NCI-H82 treated with DMSO at 0.1 percent for 48 hours (cell line): Measurements from ENCODE around the gene ARPC1B.
"Not testable (repeated sequence)": the region's sequence is repeated elsewhere in the genome, so short reads cannot be mapped to it uniquely, and the experiment has no call there.

ENCODE experiments used
- DNase-seq: peaks from one replicate; lab custom pipeline; 2025; ENCODE audit not compliant: unreplicated experiment; lab: John Stamatoyannopoulos, UW

ARPC1B gene

GRCh38 chr7:99374111-99375064 is at the start of gene ARPC1B:
Gene ARPC1B, plus strand, starts transcription at chr7:99374730. Its CDS starts 10,985 bp downstream, at chr7:99385715.
- no peak for DNase-seq

- no peak for DNase-seq
These were observed 49.5 kb upstream of the ARPC1B start for GRCh38 chr7:99325001-99325493.

- DNase-seq, result peak; percentile 61
These were observed 48.7 kb upstream of the ARPC1B start, which contains the start of gene ARPC1A for GRCh38 chr7:99325592-99326407. Gene ARPC1A, plus strand, starts transcription at chr7:99325898. Its CDS starts 7,456 bp downstream, at chr7:99333354.

GRCh38 chr7:99326408-99326782 is 48.1 kb upstream of the ARPC1B start:
- DNase-seq, result no peak

GRCh38 chr7:99330314-99330961 is 44.1 kb upstream of the ARPC1B start:
- not testable (repeated sequence) for DNase-seq

GRCh38 chr7:99331002-99331401 is 43.5 kb upstream of the ARPC1B start:
- no peak for DNase-seq

GRCh38 chr7:99339595-99339994 is 34.9 kb upstream of the ARPC1B start:
- DNase-seq, result no peak

- DNase-seq, result no peak
These were observed 33.9 kb upstream of the ARPC1B start for GRCh38 chr7:99340659-99341058.

- no peak for DNase-seq
These were observed 30.4 kb upstream of the ARPC1B start for GRCh38 chr7:99344061-99344647.

GRCh38 chr7:99350641-99351040 is 23.9 kb upstream of the ARPC1B start:
- DNase-seq, result not testable (repeated sequence)

- no peak for DNase-seq
These were observed 22.3 kb upstream of the ARPC1B start for GRCh38 chr7:99352247-99352646.

GRCh38 chr7:99355098-99355497 is 19.4 kb upstream of the ARPC1B start:
- no peak for DNase-seq

- no peak for DNase-seq
These were observed 16.6 kb upstream of the ARPC1B start for GRCh38 chr7:99357701-99358490.

- not testable (repeated sequence) for DNase-seq
These were observed 16.0 kb upstream of the ARPC1B start for GRCh38 chr7:99358521-99358920.

- DNase-seq, result no peak
These were observed 14.9 kb upstream of the ARPC1B start for GRCh38 chr7:99359465-99360154.

- DNase-seq, result no peak
These were observed 11.7 kb upstream of the ARPC1B start for GRCh38 chr7:99362801-99363200.

GRCh38 chr7:99363286-99363685 is 11.2 kb upstream of the ARPC1B start:
- no peak for DNase-seq

- no peak for DNase-seq
These were observed 9.0 kb upstream of the ARPC1B start for GRCh38 chr7:99365318-99366141.
